Astrocyte (in vitro differentiated cells and primary cell): ENCODE results near the gene TMEM9B. TPM values are rescaled to one million over a fixed set of nuclear protein-coding genes. Genes with fewer than 3 reads are reported as not detected.

ENCODE experiments used
- DNase-seq: peaks from one replicate; pipeline ENCODE4 v3.0.0-alpha.2; 2010; ENCODE audit warnings: low read depth
- FAIRE-seq: peaks from 2 replicates; lab custom pipeline; 2011; peaks lifted over from hg19 to GRCh38; lab: Jason Lieb, UNC
- H2AFZ ChIP-seq: 2 replicates; pipeline ENCODE4 v1.6.0; 2012; ENCODE audit warnings: low read depth, low read length, inconsistent platforms
- H3K27ac ChIP-seq: 2 replicates; pipeline ENCODE4 v1.5.1; 2011; ENCODE audit warnings: low read depth, low read length, inconsistent platforms
- H3K27me3 ChIP-seq: 2 replicates; pipeline ENCODE4 v1.6.0; 2011; ENCODE audit warnings: low read length, inconsistent platforms; ENCODE audit not compliant: insufficient read depth
- H3K36me3 ChIP-seq: 2 replicates; pipeline ENCODE4 v1.5.1; 2011; ENCODE audit warnings: low read length, inconsistent platforms; ENCODE audit not compliant: insufficient read depth
- H3K4me1 ChIP-seq: 2 replicates; pipeline ENCODE4 v1.5.1; 2011; ENCODE audit warnings: low read length, inconsistent platforms; ENCODE audit not compliant: insufficient read depth
- H3K4me2 ChIP-seq: 2 replicates; pipeline ENCODE4 v1.6.0; 2012; ENCODE audit warnings: low read length, inconsistent platforms
- H3K4me3 ChIP-seq: 2 replicates; pipeline ENCODE4 v1.5.1; 2011; ENCODE audit warnings: low read depth, mild to moderate bottlenecking, low read length, inconsistent platforms; ENCODE audit not compliant: insufficient read depth
- H3K79me2 ChIP-seq: 2 replicates; pipeline ENCODE4 v1.6.0; 2012; ENCODE audit warnings: mild to moderate bottlenecking, low read length, inconsistent platforms; ENCODE audit not compliant: insufficient read depth
- H3K9ac ChIP-seq: 2 replicates; pipeline ENCODE4 v1.6.0; 2012; ENCODE audit warnings: mild to moderate bottlenecking, low read length, inconsistent platforms
- H3K9me3 ChIP-seq: 2 replicates; pipeline ENCODE4 v1.5.1; 2012; ENCODE audit warnings: low read depth, mild to moderate bottlenecking, low read length, inconsistent platforms; ENCODE audit not compliant: insufficient read depth
- H4K20me1 ChIP-seq: 2 replicates; pipeline ENCODE4 v1.6.0; 2012; ENCODE audit warnings: low read length, inconsistent platforms; ENCODE audit not compliant: insufficient read depth
- H3K27ac Mint-ChIP-seq: one replicate; pipeline ENCODE4 v1.8.0; 2021; ENCODE audit warnings: mild to moderate bottlenecking, mixed read lengths; ENCODE audit not compliant: unreplicated experiment
- H3K27me3 Mint-ChIP-seq: one replicate; pipeline ENCODE4 v1.8.0; 2021; ENCODE audit warnings: low read depth, mixed read lengths; ENCODE audit not compliant: unreplicated experiment
- H3K36me3 Mint-ChIP-seq: one replicate; pipeline ENCODE4 v1.8.0; 2021; ENCODE audit warnings: low read depth, mixed read lengths; ENCODE audit not compliant: unreplicated experiment
- H3K4me1 Mint-ChIP-seq: one replicate; pipeline ENCODE4 v1.8.0; 2021; ENCODE audit warnings: low read depth, mixed read lengths; ENCODE audit not compliant: unreplicated experiment
- H3K4me3 Mint-ChIP-seq: one replicate; pipeline ENCODE4 v1.8.0; 2021; ENCODE audit warnings: mild to moderate bottlenecking, moderate library complexity, mixed read lengths; ENCODE audit not compliant: unreplicated experiment
- H3K9me3 Mint-ChIP-seq: one replicate; pipeline ENCODE4 v1.8.0; 2021; ENCODE audit warnings: mild to moderate bottlenecking, mixed read lengths; ENCODE audit not compliant: unreplicated experiment
- CTCF ChIP-seq: IDR thresholded peaks from 2 replicates; pipeline ENCODE4 v1.5.1; 2011; ENCODE audit warnings: low read depth, mild to moderate bottlenecking, inconsistent platforms, low read length, moderate library complexity; ENCODE audit not compliant: insufficient read depth
- EZH2 ChIP-seq: IDR thresholded peaks from 2 replicates; pipeline ENCODE4 v1.6.1; 2012; ENCODE audit warnings: mild to moderate bottlenecking, low read length, inconsistent platforms; ENCODE audit not compliant: insufficient read depth
- total RNA-seq: library from RNA; stranded (reverse); gene quantifications from 2 replicates; pipeline ENCODE4 v1.2.1, GENCODE V29; 2021

TMEM9B gene
- total RNA-seq, 1 donor from 2014 or later = 38.2 TPM

- TF ChIP-seq EZH2 = no peak
- no peak for TF ChIP-seq CTCF
- Histone ChIP-seq H3K27ac (no peak overlapping the region), H3K27me3 (no peaks in the 10 kb centered on the region), H2AFZ (no peak overlapping the region), H4K20me1 (peaks cover 5% of the 10 kb centered on the region), H3K4me2 (no peak overlapping the region), H3K9me3 (no peaks in the 10 kb centered on the region), H3K36me3 (peaks cover 32% of the 10 kb centered on the region), H3K4me3 (no peak overlapping the region), H3K9ac (no peak overlapping the region), H3K4me1 (peaks cover 7% of the 10 kb centered on the region), H3K79me2 (peaks cover 3% of the 10 kb centered on the region)
- DNase-seq (no peak), FAIRE-seq (no peak)
- no peaks in the 10 kb centered on the region for H3K9me3 Mint-ChIP-seq
- H3K27me3 Mint-ChIP-seq = no peaks in the 10 kb centered on the region
- H3K4me1 Mint-ChIP-seq = peaks cover 13% of the 10 kb centered on the region
- no peak overlapping the region for H3K4me3 Mint-ChIP-seq
- H3K27ac Mint-ChIP-seq = no peak overlapping the region
- peaks cover 26% of the 10 kb centered on the region for H3K36me3 Mint-ChIP-seq
Observed at GRCh38 chr11:8922691-8923090, 41.6 kb downstream of the TMEM9B start.

GRCh38 chr11:8917157-8917825 is 47.0 kb downstream of the TMEM9B start:
- H3K9me3 ChIP-seq = no peaks in the 10 kb centered on the region
- peaks cover 32% of the 10 kb centered on the region for H3K36me3 ChIP-seq
- H3K4me1 Mint-ChIP-seq = peaks cover 51% of the 10 kb centered on the region
- TF ChIP-seq EZH2 (no peak), CTCF (no peak)
- H3K4me3 ChIP-seq = peak overlapping the region; percentile 18
- peaks cover 40% of the 10 kb centered on the region for H3K4me1 ChIP-seq
- peak; percentile 94 for DNase-seq
- H3K4me2 ChIP-seq = peak overlapping the region; percentile 77
- peaks cover 17% of the 10 kb centered on the region for H3K79me2 ChIP-seq
- H3K36me3 Mint-ChIP-seq = peaks cover 14% of the 10 kb centered on the region
- peak; percentile 94 for FAIRE-seq
- no peaks in the 10 kb centered on the region for H3K27me3 ChIP-seq
- H3K9me3 Mint-ChIP-seq = no peaks in the 10 kb centered on the region
- H4K20me1 ChIP-seq = peaks cover 5% of the 10 kb centered on the region
- peak overlapping the region; percentile 56 for H3K9ac ChIP-seq
- no peak overlapping the region for H2AFZ ChIP-seq
- peak overlapping the region; percentile 75 for H3K27ac ChIP-seq
- H3K27ac Mint-ChIP-seq = peak overlapping the region; percentile 96
- H3K4me3 Mint-ChIP-seq = peak overlapping the region; percentile 51
- no peaks in the 10 kb centered on the region for H3K27me3 Mint-ChIP-seq

- TF ChIP-seq CTCF (no peak), EZH2 (no peak)
- H3K27me3 ChIP-seq = no peaks in the 10 kb centered on the region
- Mint-ChIP-seq H3K4me1 (peaks cover 57% of the 10 kb centered on the region), H3K36me3 (peaks cover 3% of the 10 kb centered on the region), H3K27me3 (no peaks in the 10 kb centered on the region), H3K9me3 (no peaks in the 10 kb centered on the region), H3K27ac (no peak overlapping the region), H3K4me3 (peak overlapping the region; percentile 77)
- peak overlapping the region; percentile 67 for H3K4me2 ChIP-seq
- H3K4me3 ChIP-seq = no peak overlapping the region
- peaks cover 50% of the 10 kb centered on the region for H3K4me1 ChIP-seq
- H3K9me3 ChIP-seq = no peaks in the 10 kb centered on the region
- no peak overlapping the region for H2AFZ ChIP-seq
- H3K9ac ChIP-seq = no peak overlapping the region
- no peak for DNase-seq
- H3K36me3 ChIP-seq = peaks cover 18% of the 10 kb centered on the region
- H3K27ac ChIP-seq = no peak overlapping the region
- H3K79me2 ChIP-seq = peaks cover 28% of the 10 kb centered on the region
- H4K20me1 ChIP-seq = peaks cover 5% of the 10 kb centered on the region
- FAIRE-seq = no peak
Observed at GRCh38 chr11:8914661-8915018, 49.6 kb downstream of the TMEM9B start.
